Fibroblast of pulmonary artery (primary cell): ENCODE data around the gene COG5.

ENCODE experiments used
- DNase-seq: peaks from one replicate; pipeline ENCODE4 v3.0.0-alpha.2; 2010; ENCODE audit warnings: low read depth
- H3K4me3 ChIP-seq: replicated peaks from 2 replicates; pipeline ENCODE4 v1.5.1; 2011; ENCODE audit warnings: low read depth, mild to moderate bottlenecking, control low read depth, low read length, moderate library complexity
- CTCF ChIP-seq: IDR thresholded peaks from 2 replicates; pipeline ENCODE4 v1.5.1; 2011; ENCODE audit warnings: mild to moderate bottlenecking, control low read depth, low read length, inconsistent platforms; ENCODE audit errors: missing control alignments

COG5 gene

DNA sequence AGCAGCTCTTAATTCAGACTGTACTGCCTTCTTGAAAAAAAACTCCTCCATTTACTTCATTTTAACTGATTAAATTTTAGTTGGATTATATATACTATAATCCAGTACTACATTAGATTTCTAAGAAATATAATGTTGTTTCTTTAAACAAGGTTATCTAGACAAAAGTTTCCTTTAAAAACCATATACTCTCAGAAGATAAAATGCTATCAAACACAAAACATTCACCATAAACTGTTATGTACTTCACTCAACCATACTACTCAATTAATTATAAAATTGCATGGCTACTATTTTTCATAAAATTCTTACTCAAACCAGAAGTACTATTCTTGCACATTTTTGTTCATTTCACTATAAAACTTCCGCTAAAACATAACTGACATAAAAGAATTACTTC, 81.1 kb downstream of the COG5 start:
- no peak for TF ChIP-seq CTCF
- H3K4me3 ChIP-seq, result no peak overlapping the region
- DNase-seq, result no peak

GRCh38 chr7:107480932-107481331, 82.8 kb downstream of the COG5 start:
- no peak for DNase-seq
- no peak overlapping the region for H3K4me3 ChIP-seq
- no peak for TF ChIP-seq CTCF

GRCh38 chr7:107479303-107479702, 84.4 kb downstream of the COG5 start:
- no peak for TF ChIP-seq CTCF
- no peak overlapping the region for H3K4me3 ChIP-seq
- no peak for DNase-seq

DNA sequence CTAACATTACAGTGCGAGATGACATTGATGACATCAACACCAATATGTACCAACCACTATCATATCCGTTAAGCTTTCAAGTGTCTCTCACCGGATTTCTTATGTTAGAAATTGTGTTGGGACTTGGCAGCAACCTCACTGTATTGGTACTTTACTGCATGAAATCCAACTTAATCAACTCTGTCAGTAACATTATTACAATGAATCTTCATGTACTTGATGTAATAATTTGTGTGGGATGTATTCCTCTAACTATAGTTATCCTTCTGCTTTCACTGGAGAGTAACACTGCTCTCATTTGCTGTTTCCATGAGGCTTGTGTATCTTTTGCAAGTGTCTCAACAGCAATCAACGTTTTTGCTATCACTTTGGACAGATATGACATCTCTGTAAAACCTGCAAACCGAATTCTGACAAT, 89.6 kb downstream of the COG5 start:
- no peak for DNase-seq
- TF ChIP-seq CTCF, result no peak
- no peak overlapping the region for H3K4me3 ChIP-seq

DNA sequence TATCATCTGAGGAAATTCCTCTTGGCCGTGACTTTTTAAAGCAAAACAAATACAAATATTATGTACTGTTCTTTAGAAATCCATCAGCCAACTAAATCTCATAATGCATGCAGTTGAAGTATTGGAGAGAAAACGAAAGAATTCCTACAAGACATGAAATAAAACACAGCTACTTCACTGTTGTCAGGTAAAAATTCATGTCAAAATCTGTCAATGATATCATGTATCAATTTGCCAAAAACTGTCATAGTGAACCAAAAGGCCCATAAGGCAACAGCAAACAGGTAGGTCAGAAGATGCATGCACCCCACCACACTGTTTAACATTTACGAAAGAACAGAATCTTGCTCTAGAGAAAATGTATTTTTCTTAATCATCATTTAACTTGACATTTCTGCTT, 91.6 kb downstream of the COG5 start:
- H3K4me3 ChIP-seq, result no peak overlapping the region
- DNase-seq, result no peak
- no peak for TF ChIP-seq CTCF

GRCh38 chr7:107471292-107472070, 92.2 kb downstream of the COG5 start:
- DNase-seq, result no peak
- H3K4me3 ChIP-seq, result no peak overlapping the region
- TF ChIP-seq CTCF, result no peak

- H3K4me3 ChIP-seq, result no peak within 1 kb of the TSS
- TF ChIP-seq CTCF, result no peak
- DNase-seq, result no peak
These were observed 93.8 kb downstream of the COG5 start, which contains the start of gene GPR22 for GRCh38 chr7:107469929-107470328. GPR22 (plus strand) TSS chr7:107470057; CDS start chr7:107474061, 4,004 bp downstream.
